ENCODE measurements around the gene UBN1.
"Not testable (repeated sequence)": the region's sequence is repeated elsewhere in the genome, so short reads cannot be mapped to it uniquely, and the experiment has no call there.

The UBN1 gene

GRCh38 chr16:4911970-4912386 is 64.7 kb downstream of the UBN1 start:
- DNase-seq, result no peak

GRCh38 chr16:4913130-4913773 is 66.0 kb downstream of the UBN1 start:
- DNase-seq, result no peak

DNA sequence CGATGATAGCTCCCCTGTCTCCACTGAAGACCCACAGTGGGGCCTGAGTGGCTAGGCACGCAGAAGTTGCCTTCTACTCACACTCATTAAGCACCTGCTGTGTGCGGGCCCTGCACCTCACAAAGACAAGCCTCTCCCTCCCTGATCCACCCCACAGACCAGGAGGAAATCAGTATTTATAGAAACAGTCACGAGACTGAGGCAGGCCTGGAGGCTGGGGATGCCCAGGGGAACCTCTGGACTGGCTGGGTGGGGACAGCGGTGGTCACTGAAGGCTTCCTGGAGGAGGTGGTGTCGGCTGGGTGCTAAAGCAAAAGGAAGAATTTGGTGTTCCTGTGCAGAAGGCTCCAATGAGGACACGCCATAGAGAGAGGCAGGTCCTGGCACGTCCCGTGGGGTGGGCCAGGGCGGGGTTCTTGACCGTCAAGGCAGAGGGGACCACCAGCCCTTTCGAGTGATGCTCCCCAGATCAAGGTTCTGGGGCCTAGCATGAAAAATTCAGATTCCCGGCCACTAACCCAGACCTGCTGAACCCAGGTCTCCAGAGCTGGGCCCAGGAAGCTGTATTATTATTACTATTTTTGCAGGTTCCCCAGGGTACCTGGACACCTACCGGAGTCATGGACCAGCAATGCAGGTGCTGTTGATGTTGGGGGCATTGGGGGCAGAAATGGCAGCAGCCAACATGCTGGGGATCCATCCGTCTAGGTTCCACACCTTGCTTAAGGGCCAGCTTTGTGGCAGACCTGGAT is 66.7 kb downstream of the UBN1 start:
- DNase-seq, result no peak

DNA sequence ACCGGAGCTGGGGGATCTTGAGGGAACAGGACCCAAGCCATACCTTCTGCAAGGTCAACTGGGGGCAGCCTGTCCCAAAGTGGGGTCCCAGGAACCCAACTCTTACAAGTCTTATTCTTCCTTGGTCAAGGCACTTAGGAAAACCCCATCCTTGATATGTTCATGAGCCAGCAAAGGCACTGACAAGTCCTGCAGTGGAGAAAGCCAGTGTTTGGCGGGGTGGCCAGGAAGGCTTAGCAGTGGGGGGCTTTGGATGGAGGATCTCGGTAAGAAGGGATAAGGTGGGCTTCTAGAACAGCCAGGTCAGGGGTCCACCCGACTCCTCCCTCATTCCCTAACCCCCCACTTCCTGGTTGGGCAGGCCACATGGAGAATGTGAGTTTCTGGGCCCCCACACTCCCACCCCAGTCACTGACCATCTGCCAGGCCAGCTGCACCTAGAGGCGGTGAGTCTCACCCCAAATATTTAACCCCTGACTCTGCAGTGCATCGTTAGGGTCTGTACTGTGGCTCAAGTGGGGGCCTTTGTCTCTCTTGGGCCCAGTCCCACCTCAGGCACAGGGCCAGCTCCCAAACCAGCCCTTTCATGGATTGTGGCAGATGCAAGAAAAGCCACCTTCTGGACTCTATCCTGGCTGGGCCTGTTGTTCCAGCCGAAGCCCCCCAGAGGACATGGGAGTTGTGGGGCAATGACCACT is 67.4 kb downstream of the UBN1 start:
- no peak for DNase-seq

GRCh38 chr16:4915226-4915761 is 68.0 kb downstream of the UBN1 start:
- DNase-seq, result peak; percentile 46

DNA sequence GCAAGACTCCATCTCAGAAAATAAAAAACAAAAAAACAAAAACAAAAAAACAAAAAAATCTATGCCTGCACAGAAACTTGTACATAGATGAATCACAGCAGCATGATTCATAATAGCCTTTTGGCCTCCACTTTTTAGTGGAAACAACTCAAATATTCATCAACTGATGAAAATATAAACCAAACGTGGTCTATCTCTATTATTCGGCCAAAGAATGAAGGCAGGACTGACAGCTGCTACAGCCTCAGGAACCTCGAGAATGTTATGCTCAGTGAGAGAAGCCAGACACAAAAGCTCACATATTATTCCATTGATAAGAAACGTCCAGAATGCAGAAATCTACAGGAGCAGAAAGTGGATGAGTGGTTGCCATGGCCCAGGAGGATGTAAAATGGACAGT is 69.8 kb downstream of the UBN1 start:
- DNase-seq, result peak; percentile 25

GRCh38 chr16:4918781-4919251 is 71.5 kb downstream of the UBN1 start:
- DNase-seq, result no peak

DNA sequence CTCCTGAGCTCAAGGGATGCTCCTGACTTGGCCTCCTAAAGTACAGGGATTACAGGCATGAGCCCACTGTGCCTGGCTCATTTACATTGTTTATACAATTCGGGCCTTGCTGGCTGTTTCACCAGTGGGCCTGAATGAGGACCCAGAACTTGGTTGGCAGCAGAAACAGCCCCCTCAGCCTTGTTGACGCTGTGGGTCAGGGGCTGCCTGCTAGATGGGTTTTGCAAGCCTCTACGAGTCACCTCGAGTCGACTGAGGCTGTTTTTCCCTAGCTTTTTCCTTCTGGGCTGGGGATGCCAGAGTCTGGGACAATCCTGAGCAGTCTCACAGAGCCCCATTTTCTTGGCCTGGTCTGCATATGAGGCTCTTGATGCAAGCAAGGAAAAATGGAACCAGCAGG is 73.5 kb downstream of the UBN1 start:
- no peak for DNase-seq

DNA sequence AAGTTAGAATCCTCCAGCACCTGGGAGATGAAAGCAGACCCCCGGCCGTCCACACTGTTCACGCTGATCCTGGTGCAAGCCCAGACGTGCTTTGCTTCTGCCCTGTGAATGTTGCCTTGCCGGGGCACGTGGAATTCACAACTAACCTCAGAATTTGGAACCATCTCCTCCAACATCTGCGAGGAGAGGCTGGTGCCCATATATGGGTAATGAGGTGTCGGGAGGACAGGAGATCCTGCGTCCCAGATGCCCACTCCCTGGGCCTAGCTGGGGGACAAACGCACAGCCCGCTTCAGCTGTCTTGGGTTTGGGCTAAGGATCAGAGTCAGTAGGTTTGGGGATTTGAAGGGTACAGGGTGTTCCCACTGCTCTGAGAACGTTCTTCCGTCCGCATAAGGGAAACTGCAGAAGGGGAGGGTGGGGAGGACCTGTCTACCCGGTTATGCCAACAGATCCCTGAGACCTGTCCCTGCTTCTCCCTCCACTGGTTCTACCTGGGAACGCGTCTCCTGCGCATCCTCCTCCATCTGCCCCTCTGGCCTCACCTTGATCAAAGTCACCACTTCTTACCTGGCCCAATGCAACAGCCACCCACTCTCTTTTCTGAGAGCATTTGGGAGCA is 75.6 kb downstream of the UBN1 start:
- DNase-seq, result no peak

DNA sequence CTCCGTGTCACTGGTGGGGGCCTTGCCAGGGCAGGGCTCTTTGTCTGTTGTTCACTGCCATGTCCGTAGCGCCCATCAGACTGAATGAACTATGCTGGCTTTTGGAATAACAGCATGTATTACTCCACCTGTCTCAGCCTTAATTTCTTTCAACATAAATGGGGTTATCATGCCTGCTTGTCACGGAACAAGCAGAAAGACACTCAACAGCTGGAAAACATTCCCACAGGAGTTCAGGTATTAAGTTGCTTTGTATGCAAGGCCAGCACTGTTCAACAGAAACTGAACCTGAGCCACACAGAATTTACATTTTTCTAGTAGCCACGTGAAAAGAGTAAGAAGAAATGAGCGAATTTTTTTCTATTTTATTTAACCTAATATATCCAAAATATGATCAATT is 76.6 kb downstream of the UBN1 start:
- no peak for DNase-seq

- DNase-seq, result no peak
These were observed 77.5 kb downstream of the UBN1 start for GRCh38 chr16:4924593-4925292.

- no peak for DNase-seq
These were observed 78.0 kb downstream of the UBN1 start for GRCh38 chr16:4925293-4925607.

DNA sequence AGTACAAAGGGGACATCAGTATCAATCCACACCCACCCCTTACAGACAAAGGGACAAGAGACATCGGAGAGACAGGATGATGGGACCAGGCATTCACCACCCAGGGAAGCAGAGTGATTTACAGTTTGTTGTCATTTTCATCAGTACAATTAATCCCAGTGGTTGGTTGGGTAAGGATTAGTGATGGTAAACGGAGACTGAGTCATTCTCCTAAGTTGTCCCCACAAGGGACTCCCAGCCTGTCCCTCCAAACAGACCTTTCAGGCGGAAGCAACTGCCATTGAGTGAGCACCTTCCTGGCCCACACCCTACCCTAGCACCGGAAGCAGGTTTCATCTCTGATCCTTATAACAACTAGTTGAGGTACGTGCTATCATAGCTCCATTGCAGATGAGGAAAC is 78.5 kb downstream of the UBN1 start:
- no peak for DNase-seq

DNA sequence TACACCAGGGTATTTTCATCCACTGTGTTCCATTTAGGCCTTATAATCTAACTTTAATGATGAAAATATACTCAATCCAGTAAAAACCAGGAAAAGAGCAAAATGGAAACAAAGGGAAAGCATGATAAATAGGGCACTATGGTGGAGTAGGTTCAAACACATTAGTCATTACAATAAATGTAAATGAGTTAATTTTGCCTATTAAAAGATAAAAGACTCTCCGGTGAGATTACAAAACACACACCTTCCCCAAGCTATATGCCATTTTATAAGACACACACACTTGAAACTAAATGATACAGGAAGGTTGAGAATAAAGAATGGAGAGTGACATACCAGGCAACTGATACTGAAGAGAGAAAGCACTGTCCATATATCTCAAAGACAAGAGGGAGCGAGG is 79.6 kb downstream of the UBN1 start:
- no peak for DNase-seq

- DNase-seq, result no peak
These were observed 80.4 kb downstream of the UBN1 start for GRCh38 chr16:4927661-4928060.

GRCh38 chr16:4928227-4928626 is 80.9 kb downstream of the UBN1 start:
- DNase-seq, result no peak

- DNase-seq, result not testable (repeated sequence)
These were observed 82.3 kb downstream of the UBN1 start for GRCh38 chr16:4929619-4930018.

DNA sequence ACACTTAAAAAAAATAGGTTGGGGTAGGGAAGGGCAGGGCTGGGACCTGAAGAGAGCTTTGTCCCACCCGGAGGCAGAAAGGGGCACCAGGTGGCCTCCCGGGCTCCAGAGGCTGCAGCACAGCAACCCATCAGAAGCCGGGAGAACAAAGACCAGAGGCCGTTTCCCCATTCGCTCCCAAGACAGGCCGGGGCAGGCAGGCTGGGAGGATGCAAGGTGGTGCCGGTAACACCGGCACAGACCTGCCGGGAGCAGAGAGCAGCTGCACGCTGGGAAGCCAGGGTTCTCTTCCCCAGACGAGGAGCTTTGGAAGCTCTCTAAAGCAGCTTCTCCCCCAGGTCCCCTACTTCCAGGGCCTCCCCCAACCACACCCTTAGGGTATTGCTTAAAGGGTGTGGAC is 84.1 kb downstream of the UBN1 start:
- no peak for DNase-seq
